GM12891 (cell line): Measurements from ENCODE around the gene MYH13.

Experiments used
- POLR2A ChIP-seq: IDR thresholded peaks from 2 replicates; pipeline ENCODE4 v1.6.1; 2011; ENCODE audit warnings: low read depth, low read length, control low read depth
- POLR2AphosphoS5 ChIP-seq: IDR thresholded peaks from 2 replicates; pipeline ENCODE4 v1.6.1; 2011; ENCODE audit warnings: low read depth, low read length, control low read depth
- SPI1 ChIP-seq: IDR thresholded peaks from 2 replicates; pipeline ENCODE4 v1.6.1; 2011; ENCODE audit warnings: low read depth, low read length, control low read depth
- TAF1 ChIP-seq: IDR thresholded peaks from 2 replicates; pipeline ENCODE4 v1.6.1; 2011; ENCODE audit warnings: low read depth, low read length, control low read depth

- TF ChIP-seq POLR2A = no peak
- TF ChIP-seq POLR2AphosphoS5 = no peak
- TF ChIP-seq TAF1 = no peak
- no peak for TF ChIP-seq SPI1
These were observed 47.6 kb downstream of the MYH13 start for GRCh38 chr17:10325031-10325695.
